NCI-H1694 (cell line): ENCODE results near the gene MORF4L1.
"Not testable (repeated sequence)": the region's sequence is repeated elsewhere in the genome, so short reads cannot be mapped to it uniquely, and the experiment has no call there.

Source experiments
- DNase-seq: peaks from one replicate; lab custom pipeline; 2025; lab: John Stamatoyannopoulos, UW

Gene MORF4L1

DNA sequence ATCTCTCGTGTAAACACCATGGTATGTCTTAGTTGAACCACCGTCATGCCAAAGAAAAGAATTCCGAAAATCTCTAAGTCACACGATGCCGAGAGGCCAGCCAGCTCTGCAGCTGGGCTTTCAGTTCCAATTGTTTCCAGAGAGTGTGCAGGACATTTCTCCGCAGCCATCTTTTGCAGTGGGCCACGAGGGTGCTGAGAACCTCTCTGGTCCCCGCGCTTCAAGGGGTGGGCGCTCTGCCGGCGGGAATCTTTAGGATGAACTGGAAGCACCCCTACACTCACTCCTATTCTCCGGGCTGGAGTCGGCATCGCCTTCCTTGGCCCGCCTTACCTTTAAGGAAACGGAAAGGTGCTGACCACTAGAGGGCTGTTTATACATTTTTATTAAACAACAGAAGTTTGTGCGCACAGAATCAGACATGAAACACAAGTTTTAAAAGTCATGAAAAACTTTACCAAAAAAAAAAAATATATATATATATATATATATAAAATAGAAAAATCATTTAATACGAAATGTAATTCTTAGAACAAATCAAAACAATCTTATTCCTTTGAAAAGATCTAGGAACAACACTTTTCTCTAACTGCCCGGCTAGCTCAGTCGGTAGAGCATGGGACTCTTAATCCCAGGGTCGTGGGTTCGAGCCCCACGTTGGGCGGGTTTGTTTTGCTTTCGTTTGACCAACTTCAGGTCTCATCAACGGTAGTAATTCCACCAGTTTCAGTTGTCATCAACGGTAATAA lies 12.5 kb upstream of the MORF4L1 start:
- peak; percentile 85 for DNase-seq

DNA sequence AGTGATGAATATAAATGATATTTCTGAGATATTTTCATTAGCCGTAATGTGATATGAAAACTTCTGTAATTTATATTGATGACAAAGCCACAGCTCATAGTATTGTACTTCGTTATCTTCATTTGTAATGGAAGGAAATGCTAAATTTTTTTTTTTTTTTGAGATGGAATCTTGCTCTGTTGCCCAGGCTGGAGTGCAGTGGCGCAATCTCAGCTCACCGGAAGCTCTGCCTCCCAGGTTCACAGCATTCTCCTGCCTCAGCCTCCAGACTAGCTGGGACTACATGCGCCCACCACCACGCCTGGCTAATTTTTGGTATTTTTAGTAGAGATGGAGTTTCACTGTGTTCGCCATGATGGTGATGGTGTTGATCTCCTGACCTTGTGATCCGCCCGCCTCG lies 7.1 kb upstream of the MORF4L1 start:
- DNase-seq: not testable (repeated sequence)

DNA sequence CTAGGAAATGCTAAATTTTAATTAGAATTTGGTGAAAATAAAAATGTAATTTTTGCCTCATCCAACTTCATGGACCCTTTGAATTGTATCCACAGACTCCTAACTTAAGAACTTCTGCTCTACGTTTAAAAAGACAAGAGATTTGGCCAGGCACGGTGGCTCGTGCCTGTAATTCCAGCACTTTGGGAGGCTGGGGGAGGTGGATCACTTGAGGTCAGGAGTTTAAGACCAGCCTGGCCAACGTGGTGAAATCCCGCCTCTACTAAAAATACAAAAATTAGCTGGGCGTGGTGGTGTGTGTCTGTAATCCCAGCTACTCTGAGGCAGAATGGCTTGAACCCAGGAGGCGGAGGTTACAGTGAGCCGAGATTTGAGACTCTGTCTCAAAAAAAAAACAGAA lies 6.7 kb upstream of the MORF4L1 start:
- not testable (repeated sequence) for DNase-seq

DNA sequence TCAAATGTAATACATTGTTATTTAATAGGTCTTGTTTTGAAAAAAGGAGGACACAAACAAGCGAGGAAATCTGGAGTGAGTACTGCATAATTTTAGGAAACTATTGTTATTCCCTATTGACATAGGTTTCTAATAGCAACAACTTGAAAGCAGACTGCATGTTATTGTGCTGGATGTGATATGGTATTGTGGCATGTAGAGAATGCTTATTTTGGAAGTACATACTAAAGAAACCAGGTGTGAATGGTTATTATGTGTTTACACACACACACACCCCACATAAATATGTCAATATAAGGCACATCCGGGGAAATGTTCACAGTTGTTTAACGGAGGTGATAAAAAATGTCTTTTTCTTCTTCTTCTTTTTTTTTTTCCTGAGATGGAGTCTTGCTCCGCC lies 5.9 kb upstream of the MORF4L1 start:
- DNase-seq: no peak

DNA sequence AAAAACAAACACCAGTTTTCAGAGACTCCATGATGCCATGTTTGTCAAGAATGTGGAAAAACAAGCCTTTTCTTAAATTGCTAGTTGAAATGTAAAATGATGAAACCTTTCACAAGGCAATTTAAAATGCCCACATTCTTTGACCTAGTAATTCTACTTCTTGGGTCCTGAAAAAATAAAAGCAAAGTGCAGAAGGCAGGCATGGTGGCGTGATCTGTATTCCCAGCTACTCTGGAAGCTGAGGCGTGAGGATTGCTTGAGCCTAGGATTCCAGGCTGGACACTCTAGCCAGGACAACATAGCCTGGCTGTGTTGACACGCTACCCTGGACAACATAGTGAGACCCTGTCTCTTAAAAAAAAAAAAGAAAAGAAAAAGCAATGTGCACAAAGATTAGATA lies 4.3 kb upstream of the MORF4L1 start:
- DNase-seq: no peak

DNA sequence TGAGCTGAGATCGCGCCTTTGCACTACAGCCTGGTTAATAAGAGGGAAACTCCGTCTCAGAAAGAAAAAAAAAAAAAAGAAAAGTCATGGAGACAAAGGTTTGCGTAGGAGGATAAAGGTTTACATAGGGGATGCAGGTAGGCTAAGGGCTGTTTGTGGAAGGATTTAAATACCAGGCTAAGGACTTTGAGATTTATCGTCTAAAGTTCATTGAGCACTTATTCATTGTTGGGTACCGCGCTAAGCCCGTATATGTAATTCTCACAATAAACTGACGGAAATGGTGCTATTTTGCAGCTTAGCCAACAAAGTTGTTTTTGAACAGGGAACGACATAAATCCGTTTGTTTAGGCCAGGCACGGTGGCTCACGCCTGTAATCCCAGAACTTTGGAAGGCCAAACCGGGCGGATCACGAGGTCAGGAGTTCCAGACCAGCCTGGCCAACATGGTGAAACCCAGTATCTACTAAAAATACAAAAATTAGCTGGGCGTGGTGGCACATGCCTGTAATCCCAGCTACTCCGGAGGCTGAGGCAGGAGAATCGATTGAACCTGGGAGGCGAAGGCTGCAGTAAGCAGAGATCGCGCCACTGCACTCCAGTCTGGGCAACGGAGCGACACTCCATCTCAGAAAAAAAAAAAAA lies 1.1 kb upstream of the MORF4L1 start:
- not testable (repeated sequence) for DNase-seq

DNA sequence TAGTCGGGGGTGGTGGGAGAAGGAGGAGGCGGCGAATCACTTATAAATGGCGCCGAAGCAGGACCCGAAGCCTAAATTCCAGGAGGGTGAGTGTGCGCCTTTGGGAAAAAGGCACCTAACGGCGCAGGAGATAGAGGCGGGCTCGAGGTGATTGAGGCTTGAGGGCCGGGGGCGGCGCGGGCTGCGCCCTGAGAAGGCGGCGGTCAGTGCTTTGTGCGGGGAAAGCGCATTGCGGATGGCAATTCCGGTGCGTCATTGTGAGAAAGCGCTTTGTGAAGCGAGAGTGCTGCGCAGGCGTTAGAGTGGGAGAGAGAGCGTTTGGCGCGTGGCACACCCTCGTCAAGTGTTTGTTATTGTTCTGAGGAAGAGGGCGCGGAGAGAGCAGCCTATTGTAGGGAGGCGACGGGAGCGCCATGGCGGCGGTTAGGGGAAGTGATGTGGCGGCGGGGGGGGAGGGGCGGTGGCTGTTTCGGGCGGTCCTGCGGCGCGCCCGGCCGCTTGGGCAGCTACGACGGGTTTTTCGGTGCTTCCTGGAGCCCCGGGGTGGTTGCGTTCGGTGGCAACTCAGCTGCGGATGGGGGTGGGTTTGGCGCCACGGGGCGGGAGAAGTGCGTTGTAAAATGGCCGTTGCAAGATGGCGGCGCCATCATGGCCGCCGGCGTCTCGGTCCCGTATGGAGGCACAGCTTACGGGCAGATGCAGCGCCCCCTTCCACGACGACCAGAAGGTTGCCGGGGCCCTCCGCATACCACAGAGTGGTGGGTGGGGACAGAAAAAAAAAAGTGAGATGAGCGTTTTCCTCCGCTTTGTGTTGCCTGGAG lies 492 bp downstream of the MORF4L1 start:
- peak; percentile 72 for DNase-seq

DNA sequence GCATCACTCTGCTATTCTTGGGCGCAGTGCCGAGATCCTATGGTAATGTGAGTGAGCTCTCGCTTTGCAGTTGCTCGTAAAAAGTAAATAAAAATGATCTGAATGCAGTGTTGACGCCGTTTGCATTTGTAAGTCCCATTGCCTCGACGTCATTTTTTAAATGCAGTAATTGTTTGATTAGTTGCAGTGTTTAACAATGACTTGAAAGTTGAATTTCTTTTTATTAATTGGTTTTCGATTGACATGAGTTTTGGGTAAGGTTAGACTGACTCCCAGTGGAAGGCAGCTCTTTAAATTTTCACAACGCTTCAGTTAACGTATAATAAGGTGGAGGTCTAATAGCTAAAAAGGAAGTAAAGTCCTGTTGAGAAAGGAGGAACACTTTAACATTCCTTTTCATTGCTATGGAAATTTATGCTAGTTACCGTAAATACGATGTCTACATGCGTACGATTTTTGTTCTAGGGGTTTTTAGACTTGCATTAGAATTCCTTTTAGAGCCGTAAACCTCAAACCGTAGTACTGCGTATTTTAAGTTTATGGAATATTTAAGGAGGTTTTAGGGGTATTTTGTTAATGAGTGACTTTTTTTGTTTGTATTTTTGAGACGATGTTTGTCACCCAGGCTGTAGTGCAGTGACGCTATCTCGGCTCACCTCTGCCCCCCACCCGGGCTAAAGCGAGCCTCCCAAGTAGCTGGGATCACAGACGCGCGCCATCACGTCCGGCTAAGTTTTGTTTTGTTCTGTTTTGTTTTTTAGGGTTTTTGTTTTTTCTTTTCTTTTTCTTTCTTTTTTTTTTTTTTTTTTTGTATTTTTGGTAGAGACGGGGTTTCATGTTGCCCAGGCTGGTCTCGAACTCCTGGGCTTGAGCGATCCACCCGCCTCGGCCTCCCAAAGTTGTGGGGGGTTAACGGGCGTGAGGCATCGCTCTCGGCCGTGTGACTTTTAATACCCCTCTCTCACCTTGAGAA lies 1.4 kb downstream of the MORF4L1 start:
- DNase-seq: peak; percentile 12

DNA sequence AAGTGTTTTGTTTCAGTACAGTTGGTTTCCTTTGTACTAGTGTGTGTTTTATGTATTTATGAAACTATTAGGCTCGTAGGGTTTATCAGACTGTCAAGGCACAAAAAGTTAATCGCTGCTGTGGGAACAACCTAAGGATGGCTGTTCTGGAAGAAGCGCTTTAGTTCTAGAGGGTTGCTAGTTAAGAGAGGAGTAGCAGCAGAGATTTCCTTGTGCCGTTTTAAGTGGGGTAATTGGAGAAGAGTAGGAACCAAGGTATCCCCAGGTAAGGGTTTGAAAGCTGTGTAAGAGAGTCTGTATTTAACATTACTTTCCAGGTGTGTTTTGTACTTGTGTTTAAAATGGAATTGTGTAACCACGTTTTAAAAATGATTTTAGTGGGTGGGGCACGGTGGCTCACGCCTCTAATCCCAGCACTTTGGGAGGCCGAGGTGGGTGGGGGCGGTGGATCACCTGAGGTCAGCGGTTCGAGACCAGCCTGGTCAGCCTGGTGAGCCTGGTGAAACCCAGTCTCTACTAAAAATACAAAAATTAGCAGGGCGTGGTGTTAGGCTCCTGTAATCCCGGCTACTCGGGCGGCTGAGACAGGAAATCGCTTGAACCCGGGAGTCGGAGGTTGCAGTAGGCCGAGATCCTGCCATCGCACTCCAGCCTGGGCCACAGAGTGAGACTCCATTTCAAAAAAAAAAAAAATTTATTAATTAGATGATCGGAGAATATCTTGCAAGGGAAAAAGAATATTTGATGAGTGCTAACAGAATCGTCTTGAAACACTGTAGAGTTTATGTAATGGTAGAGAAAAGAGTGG lies 2.6 kb downstream of the MORF4L1 start:
- no peak for DNase-seq

DNA sequence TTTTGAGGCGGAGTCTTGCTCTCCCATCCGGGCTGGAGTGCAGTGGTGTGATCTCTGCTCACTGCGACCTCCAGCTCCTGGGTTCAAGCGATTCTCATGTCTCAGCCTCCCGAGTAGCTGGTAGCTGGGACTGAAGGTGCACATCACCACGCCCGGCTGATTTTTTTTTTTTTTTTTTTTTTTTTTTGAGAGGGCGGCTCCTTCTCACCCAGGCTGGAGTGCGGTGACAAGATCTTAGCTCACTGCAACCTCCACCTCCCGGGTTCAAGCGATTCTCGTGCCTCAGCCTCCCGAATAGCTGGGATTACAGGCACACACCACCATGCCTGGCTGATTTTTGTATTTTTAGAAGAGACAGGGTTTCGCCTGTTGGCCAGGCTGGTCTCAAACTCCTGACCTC lies 4.3 kb downstream of the MORF4L1 start:
- DNase-seq: not testable (repeated sequence)

DNA sequence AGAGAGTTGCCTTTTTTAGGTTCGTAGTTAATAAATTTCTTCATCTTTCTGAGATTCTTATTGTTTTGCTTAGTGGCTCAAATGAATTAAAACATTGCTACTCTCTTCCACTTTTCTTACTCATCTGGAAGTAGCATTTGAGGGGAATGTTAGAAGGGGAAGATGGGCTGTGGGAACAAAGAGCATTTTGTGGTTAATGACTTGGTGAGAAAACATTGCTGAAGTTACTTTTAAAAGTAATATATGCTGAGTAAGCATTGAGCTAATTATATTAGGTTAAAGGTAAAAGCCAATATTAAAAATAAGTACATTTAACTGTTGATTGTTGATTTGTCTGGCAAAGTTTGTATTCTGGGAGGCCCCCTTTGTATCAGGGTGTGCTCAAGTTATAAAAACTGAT lies 5.7 kb downstream of the MORF4L1 start:
- DNase-seq: no peak

DNA sequence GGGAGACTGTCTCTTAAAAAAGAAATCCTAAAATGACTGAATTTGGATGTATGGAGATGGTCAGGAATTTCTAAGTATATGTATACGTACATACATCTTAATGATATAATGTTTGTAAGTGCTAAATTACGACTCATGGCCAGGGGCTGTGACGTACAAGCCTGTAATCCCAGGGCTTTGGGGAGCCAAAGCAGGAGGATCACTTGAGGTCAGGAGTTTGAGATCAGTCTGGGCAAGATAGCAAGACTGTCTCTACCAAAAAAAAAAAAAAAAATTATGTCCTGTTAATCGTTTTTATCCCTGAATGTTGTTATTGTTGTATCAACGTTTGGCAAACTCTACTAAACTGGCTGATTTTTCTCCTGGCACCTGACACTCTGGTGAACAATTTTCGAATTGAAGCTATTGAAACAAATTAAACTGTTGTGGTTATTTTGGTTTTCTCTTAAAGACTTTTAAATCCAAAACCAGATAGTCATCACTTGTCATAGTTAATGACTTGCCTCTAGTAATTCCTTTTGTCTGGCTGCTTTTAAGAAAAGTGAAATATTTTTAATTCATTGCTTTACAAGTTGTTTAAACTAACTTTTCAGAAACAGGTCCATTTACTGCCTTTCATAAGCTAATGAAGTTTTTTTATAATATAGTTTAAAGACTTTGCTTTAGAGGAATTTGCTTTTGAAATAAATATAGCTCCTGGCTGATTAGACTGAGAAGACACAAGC lies 7.0 kb downstream of the MORF4L1 start:
- DNase-seq: no peak

DNA sequence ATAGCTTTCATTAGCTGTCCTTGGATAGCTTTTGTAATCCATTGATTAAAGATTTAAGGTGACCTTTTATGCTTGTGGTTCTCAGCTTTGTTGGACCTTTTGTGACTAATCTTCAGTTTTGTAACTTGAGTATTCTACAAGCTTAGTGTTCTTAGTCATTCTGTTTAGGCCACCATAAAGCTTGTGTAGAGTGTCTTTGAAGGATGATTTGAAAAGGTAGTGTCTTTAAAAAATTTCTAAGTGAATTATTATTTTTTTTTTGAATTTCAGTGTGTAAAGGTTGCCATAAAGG lies 7.5 kb downstream of the MORF4L1 start:
- no peak for DNase-seq

DNA sequence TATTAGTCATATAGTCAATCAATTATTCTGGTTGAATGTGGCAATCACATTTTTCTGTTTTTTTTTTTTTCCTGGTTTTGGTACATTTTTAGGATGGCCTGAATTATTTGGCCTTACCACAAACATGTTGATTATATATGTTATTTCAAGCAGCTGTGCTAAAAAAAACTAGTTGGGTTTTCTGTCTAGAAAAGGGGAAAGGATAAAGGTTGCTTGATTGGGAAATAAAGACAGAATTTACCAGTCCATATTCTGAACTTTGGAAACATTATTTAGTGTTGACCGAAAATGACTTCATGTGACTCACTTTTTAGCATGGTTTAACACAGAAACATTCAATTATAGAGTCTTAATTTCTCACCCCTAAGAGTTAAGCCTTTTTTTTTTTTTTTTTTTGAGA lies 8.1 kb downstream of the MORF4L1 start:
- no peak for DNase-seq

DNA sequence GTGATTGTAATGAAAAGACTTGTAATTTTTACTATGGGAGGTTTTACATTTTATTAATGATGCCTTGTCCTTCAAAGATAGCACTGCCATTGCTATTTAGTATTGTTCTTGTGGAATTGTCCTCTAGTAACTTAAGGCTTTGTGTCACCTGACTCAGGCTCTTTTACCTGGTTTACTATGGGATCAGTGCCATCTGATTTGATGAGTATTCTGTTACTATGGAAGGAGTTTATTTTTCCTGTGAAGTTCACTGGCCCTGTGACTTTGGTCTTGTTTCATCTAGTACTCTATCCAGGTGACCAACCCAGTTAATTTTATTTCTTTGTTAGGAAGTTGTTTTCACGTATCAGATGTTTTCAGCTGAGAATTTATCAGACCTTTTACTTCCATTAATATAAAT lies 9.0 kb downstream of the MORF4L1 start:
- no peak for DNase-seq

DNA sequence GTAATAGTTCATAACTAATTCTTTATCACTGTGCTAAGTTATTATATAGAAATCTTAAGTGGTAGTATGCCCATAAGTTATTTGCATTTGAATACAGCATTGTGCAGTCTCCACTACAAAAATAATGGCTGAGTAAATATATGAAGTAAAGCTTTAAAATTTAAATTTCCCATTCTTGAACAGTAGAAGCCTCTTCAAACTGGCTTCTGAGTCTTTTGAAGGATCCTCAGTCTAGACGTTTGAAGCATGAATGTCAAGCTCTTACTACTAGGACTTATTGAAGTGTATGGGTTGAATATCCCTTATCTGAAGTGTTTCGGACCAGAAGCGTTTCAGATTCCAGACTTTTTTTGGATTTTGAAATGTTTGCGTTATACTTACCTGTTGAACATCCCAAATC lies 16.3 kb downstream of the MORF4L1 start:
- DNase-seq: no peak

DNA sequence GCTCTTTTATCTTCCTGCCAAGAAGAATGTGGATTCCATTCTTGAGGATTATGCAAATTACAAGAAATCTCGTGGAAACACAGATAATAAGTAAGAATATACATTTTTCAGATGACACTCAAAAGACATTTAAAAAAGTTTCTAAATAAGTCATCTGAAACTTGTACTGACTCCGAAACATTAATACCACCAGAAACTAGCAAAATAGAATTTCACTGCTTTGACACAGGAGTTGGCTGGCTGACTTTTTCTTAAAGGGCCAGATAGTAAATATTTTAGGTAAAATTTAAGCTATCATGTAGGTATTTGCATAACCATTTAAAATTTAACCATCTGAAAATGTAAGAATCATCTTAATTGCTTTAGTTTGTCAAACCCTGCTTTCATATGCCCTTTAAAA lies 20.8 kb downstream of the MORF4L1 start:
- DNase-seq: no peak

DNA sequence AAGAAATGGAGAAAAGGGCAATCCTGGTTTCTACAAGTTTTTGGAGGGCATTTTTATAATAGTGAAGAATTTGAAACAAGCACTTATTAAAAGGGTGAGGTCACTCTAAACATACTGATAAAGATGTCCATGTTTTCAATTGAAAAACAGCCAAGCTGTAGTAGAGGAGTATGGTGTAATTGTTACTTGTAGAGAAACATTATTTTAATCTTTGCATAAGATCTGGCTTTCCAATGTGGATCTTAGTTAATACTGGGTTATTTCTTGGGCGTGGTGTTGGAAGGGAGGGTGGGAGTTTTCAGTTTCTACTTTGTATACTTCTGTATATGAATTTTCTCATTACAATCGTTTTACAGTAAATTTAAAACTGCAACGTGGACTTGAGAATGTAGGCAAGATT lies 22.8 kb downstream of the MORF4L1 start:
- DNase-seq: no peak

DNA sequence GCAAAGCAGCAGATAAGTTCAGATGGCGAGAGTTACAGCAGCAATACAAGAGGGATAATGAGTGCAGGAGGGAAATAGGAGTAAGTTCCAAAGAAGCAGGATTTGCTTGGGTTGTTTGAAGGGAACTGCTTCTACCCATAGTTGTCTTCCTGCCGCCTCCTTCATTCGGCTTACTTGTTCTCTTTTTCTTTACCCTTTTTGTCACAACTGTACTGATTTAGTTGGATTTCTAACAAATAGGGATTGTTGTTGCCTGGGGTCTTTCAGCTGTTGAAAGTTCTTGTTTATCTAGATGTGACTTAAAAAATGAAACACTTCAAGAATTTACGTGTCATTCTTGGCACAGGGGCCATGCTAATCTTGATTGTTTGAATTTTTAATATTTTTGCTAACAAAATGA lies 25.9 kb downstream of the MORF4L1 start:
- DNase-seq: no peak

DNA sequence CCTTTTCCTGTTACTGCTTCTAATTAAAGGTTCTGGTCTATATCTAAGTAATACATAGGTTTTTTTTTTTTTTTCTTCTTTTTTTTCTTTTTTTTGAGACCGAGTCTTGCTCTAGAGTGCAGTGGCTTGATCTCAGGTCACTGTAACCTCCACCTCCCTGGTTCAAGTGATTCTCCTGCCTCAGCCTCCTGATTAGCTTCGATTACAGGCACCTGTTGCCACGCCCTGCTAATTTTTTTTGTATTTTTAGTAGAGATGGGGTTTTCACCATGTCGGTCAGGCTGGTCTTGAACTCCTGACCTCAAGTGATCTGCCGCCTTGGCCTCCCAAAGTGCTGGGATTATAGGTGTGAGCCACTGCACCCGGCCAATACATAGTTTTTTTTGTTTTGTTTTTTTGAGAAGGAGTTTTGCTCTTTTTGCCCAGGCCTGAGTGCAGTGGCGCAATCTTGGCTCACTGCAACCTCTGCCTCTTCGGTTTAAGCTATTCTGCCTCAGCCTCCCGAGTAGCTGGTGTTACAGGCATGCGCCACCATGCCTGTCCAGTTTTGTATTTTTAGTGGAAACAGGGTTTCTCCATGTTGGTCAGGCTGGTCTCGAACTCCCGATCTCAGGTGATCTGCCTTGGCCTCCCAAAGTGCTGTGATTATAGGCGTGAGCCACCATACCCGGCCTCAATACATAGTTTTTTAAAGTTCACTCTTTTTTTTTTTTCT lies 28.3 kb downstream of the MORF4L1 start:
- DNase-seq: not testable (repeated sequence)
